ENCODE results near the gene CDT1. TPM values are rescaled to one million over a fixed set of nuclear protein-coding genes. Genes with fewer than 3 reads are reported as not detected.

The CDT1 gene
- total RNA-seq, 1 experiment from 2014 or later: 154 TPM

DNA sequence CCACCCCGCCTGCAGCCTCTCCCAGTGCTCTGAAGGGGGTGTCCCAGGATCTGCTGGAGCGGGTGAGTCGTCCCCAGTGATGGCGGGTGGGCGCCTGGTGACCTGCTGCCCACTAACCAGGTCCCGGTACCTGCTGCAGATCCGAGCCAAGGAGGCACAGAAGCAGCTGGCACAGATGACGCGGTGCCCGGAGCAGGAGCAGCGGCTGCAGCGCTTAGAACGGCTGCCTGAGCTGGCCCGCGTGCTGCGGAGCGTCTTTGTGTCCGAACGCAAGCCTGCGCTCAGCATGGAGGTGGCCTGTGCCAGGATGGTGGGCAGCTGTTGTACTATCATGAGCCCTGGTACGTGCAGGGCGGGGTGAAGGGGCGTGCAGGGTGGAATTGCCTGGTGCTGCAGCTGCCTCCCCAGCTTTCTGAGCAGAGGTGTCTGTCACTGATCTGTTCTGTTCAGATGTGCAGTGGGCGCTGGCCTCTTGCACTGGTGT lies 3.6 kb downstream of the CDT1 start:
- POLR2A ChIA-PET: no interaction called here
- DNase-seq (ENCODE audit: low spot score) (no peak), ATAC-seq (no peak)
- CTCF ChIA-PET: interaction anchor here (0.6 to 5.7 kb wide), 3 partner anchors 27 to 70 kb away, joined by 3 to 34 read pairs (median 5); no protein-coding TSS in a partner anchor
- no peaks in the 10 kb centered on the region for H3K27me3 Mint-ChIP-seq (ENCODE audit: low read depth)
- 0 out of 2 replicates have a peak, but pooled peaks have one; percentile 33 for TF ChIP-seq NR1H2 (CRISPR knock-in tag; IDR thresholded peaks at IDR 0.05)
- TF ChIP-seq, protein P1, sequence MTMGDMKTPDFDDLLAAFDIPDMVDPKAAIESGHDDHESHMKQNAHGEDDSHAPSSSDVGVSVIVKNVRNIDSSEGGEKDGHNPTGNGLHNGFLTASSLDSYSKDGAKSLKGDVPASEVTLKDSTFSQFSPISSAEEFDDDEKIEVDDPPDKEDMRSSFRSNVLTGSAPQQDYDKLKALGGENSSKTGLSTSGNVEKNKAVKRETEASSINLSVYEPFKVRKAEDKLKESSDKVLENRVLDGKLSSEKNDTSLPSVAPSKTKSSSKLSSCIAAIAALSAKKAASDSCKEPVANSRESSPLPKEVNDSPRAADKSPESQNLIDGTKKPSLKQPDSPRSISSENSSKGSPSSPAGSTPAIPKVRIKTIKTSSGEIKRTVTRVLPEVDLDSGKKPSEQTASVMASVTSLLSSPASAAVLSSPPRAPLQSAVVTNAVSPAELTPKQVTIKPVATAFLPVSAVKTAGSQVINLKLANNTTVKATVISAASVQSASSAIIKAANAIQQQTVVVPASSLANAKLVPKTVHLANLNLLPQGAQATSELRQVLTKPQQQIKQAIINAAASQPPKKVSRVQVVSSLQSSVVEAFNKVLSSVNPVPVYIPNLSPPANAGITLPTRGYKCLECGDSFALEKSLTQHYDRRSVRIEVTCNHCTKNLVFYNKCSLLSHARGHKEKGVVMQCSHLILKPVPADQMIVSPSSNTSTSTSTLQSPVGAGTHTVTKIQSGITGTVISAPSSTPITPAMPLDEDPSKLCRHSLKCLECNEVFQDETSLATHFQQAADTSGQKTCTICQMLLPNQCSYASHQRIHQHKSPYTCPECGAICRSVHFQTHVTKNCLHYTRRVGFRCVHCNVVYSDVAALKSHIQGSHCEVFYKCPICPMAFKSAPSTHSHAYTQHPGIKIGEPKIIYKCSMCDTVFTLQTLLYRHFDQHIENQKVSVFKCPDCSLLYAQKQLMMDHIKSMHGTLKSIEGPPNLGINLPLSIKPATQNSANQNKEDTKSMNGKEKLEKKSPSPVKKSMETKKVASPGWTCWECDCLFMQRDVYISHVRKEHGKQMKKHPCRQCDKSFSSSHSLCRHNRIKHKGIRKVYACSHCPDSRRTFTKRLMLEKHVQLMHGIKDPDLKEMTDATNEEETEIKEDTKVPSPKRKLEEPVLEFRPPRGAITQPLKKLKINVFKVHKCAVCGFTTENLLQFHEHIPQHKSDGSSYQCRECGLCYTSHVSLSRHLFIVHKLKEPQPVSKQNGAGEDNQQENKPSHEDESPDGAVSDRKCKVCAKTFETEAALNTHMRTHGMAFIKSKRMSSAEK (CRISPR knock-in tag; IDR thresholded peaks at IDR 0.05; ENCODE audit: borderline replicate concordance): no peak
- H3K4me1 Mint-ChIP-seq: peaks cover 11% of the 10 kb centered on the region
- no peak overlapping the region for H3K4me3 Mint-ChIP-seq
- H3K36me3 Mint-ChIP-seq: peaks cover 39% of the 10 kb centered on the region
- no peak overlapping the region for H3K27ac Mint-ChIP-seq
- H3K9me3 Mint-ChIP-seq: no peaks in the 10 kb centered on the region

DNA sequence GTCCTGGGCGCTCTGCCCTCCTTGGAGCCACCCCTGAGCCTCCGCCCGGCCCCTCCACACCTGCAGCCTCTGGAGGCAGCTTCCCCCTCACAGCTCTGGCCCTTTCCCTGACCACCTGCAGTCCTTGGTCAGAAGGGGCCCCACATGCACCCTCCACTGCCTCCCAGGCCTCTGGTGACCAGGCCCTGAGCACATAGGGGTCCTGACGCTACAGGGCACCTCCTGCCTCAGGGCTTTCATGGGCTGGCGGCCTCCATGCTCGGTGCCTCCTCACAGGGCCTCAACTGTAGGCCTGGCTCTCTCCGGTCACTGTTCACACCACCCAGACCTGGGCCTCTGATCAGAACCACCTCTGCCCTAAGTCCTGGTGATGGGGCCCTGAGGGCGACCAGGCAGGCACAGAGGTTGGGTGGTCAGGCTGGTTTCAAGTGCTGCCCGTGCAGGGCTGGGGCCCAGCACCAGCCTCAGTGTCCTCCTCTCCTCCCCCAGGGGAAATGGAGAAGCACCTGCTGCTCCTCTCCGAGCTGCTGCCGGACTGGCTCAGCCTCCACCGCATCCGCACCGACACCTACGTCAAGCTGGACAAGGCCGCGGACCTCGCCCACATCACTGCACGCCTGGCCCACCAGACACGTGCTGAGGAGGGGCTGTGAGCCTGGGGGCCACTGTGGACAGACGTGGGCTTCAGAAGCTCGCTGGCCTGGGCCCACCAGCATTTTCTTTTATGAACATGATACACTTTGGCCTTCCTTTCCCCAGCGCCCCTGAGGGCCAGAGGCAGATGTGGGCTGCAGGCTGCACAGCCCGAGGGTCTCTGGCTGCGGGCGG lies 4.3 kb downstream of the CDT1 start:
- no peak for ATAC-seq
- POLR2A ChIA-PET: interaction anchor here (0.6 kb wide), 2 partner anchors 322 to 892 kb away, joined by 3 to 5 read pairs; no protein-coding TSS in a partner anchor
- no peak for DNase-seq (ENCODE audit: low spot score)
- H3K4me3 Mint-ChIP-seq: no peak overlapping the region
- H3K27me3 Mint-ChIP-seq (ENCODE audit: low read depth): no peaks in the 10 kb centered on the region
- H3K9me3 Mint-ChIP-seq: no peaks in the 10 kb centered on the region
- peaks cover 11% of the 10 kb centered on the region for H3K4me1 Mint-ChIP-seq
- peak overlapping the region; percentile 72; the same call in 1 of the 2 replicates for H3K27ac Mint-ChIP-seq
- peaks cover 39% of the 10 kb centered on the region for H3K36me3 Mint-ChIP-seq
- CTCF ChIA-PET: interaction anchor here (1.4 to 5.7 kb wide), 3 partner anchors 24 to 70 kb away, joined by 3 to 34 read pairs (median 9); no protein-coding TSS in a partner anchor
- TF ChIP-seq ZNF121 (CRISPR knock-in tag; IDR thresholded peaks at IDR 0.05): no peak
- TF ChIP-seq CREB1 (CRISPR knock-in tag; IDR thresholded peaks at IDR 0.05): peak; percentile 40; the same call in 1 of the 2 replicates
- no peak for TF ChIP-seq RORB (CRISPR knock-in tag; IDR thresholded peaks at IDR 0.05)
- peak; percentile 57; the same call in 1 of the 2 replicates for TF ChIP-seq RELA (CRISPR knock-in tag; IDR thresholded peaks at IDR 0.05; ENCODE audit: borderline replicate concordance)
- peak; percentile 48; the same call in 1 of the 2 replicates for TF ChIP-seq TEAD1 (CRISPR knock-in tag; IDR thresholded peaks at IDR 0.05)
- TF ChIP-seq ATF1 (CRISPR knock-in tag; IDR thresholded peaks at IDR 0.05): 0 out of 2 replicates have a peak, but pooled peaks have one; percentile 36
- no peak for TF ChIP-seq ZNF416 (CRISPR knock-in tag; IDR thresholded peaks at IDR 0.05)
- no peak for TF ChIP-seq MLX (CRISPR knock-in tag; IDR thresholded peaks at IDR 0.05)
- TF ChIP-seq, protein P2, sequence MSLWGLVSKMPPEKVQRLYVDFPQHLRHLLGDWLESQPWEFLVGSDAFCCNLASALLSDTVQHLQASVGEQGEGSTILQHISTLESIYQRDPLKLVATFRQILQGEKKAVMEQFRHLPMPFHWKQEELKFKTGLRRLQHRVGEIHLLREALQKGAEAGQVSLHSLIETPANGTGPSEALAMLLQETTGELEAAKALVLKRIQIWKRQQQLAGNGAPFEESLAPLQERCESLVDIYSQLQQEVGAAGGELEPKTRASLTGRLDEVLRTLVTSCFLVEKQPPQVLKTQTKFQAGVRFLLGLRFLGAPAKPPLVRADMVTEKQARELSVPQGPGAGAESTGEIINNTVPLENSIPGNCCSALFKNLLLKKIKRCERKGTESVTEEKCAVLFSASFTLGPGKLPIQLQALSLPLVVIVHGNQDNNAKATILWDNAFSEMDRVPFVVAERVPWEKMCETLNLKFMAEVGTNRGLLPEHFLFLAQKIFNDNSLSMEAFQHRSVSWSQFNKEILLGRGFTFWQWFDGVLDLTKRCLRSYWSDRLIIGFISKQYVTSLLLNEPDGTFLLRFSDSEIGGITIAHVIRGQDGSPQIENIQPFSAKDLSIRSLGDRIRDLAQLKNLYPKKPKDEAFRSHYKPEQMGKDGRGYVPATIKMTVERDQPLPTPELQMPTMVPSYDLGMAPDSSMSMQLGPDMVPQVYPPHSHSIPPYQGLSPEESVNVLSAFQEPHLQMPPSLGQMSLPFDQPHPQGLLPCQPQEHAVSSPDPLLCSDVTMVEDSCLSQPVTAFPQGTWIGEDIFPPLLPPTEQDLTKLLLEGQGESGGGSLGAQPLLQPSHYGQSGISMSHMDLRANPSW (CRISPR knock-in tag; conservative IDR thresholded peaks at IDR 0.05; ENCODE audit: low read depth): no peak
- no peak for TF ChIP-seq SMAD4 (CRISPR knock-in tag; IDR thresholded peaks at IDR 0.05)
- TF ChIP-seq ZNF425 (CRISPR knock-in tag; conservative IDR thresholded peaks at IDR 0.05): no peak
- TF ChIP-seq OVOL2 (CRISPR knock-in tag; IDR thresholded peaks at IDR 0.05; ENCODE audit: borderline replicate concordance): no peak
- no peak for TF ChIP-seq ZMAT4 (CRISPR knock-in tag; IDR thresholded peaks at IDR 0.05)
- TF ChIP-seq PRRX2 (CRISPR knock-in tag; IDR thresholded peaks at IDR 0.05): peak; percentile 32; the same call in 1 of the 2 replicates
- TF ChIP-seq, protein P3, sequence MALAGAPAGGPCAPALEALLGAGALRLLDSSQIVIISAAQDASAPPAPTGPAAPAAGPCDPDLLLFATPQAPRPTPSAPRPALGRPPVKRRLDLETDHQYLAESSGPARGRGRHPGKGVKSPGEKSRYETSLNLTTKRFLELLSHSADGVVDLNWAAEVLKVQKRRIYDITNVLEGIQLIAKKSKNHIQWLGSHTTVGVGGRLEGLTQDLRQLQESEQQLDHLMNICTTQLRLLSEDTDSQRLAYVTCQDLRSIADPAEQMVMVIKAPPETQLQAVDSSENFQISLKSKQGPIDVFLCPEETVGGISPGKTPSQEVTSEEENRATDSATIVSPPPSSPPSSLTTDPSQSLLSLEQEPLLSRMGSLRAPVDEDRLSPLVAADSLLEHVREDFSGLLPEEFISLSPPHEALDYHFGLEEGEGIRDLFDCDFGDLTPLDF (CRISPR knock-in tag; IDR thresholded peaks at IDR 0.05): no peak

Data from WTC11 (cell line).